LNCAP (cell line): ENCODE results near the gene TTC38.

Experiments used
- TF ChIP-seq, protein P1 (sequence below): fragments of 450-650 bp; IDR thresholded peaks from 2 replicates; pipeline ENCODE4 v1.5.1; 2017; ENCODE audit warnings: mild to moderate bottlenecking

TTC38 gene

DNA sequence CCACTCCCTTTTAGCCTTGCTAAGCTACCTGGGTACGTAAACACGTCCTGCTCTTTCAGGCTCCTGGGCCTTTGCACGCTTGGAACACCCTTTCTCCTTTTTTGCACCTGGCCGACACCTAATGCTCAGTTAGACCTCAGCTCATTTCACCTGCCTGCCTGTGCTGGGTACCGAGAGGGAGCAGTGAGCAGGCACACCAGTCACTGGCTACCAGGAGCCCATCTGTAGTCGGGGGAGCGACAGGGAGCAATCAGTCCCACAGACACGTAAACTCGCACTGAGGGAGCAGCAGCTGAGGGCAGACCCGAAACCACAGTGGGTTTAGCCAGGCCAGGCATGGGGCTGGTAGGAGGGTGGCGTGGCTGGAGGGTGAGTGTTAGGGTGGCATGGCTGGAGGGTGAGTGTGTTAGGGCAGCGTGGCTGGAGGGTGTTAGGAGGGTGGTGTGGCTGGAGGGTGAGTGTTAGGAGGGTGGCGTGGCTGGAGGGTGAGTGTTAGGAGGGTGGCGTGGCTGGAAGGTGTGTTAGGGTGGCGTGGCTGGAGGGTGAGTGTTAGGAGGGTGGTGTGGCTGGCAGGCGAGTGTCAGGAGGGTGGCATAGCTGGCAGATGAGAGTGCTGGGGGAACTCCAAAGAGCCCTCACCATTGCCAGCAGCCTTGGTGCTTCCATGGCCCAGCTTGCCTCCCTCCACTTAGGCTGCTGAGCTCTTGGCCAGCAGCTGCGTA is 22.5 kb downstream of the TTC38 start:
- TF ChIP-seq, protein P1, sequence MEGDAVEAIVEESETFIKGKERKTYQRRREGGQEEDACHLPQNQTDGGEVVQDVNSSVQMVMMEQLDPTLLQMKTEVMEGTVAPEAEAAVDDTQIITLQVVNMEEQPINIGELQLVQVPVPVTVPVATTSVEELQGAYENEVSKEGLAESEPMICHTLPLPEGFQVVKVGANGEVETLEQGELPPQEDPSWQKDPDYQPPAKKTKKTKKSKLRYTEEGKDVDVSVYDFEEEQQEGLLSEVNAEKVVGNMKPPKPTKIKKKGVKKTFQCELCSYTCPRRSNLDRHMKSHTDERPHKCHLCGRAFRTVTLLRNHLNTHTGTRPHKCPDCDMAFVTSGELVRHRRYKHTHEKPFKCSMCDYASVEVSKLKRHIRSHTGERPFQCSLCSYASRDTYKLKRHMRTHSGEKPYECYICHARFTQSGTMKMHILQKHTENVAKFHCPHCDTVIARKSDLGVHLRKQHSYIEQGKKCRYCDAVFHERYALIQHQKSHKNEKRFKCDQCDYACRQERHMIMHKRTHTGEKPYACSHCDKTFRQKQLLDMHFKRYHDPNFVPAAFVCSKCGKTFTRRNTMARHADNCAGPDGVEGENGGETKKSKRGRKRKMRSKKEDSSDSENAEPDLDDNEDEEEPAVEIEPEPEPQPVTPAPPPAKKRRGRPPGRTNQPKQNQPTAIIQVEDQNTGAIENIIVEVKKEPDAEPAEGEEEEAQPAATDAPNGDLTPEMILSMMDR: no peak

DNA sequence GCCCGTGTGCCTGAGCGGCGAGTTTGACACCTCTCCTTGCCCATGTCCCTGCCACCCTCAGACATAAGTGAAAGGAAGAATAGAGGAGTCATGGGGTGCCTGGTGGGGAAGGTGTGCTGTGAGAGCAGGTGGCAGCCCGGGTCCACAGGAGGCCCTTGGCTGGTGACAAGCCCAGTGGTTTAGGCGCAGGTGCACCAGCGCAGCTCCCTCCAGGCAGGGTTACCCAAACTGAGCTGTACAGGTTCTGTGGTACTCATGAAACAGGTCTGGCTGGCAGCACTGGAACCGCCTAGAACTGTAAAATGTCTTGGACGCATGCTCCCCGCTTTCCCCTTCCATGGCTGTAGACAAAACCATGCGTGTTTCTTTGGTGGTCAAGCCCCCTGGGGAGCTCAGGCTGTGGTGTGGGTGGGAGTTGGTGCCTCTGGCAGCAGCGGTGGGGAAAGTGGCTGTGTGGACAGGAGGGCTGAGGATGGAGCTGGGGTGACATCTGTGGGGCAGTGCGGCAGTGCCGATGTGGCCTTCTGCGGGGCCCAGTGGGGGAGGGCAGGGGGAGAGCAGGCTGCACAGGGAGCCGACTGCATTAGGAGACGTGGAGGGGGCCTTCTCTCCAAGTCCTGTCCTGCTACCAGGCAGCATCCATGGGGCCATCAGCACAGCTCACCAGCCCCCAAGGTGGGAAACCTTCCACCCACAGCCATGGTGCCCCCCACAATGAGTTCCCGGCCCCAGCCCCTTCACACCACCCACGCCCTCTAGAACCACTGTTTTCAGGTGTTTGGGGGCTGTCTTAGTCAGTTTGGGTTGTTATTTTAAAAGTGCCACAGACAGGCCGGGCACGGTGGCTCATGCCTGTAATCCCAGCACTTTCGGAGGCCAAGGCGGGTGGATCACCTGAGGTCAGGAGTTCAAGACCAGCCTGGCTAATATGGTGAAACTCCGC is 23.3 kb downstream of the TTC38 start:
- TF ChIP-seq, protein P1: no peak

DNA sequence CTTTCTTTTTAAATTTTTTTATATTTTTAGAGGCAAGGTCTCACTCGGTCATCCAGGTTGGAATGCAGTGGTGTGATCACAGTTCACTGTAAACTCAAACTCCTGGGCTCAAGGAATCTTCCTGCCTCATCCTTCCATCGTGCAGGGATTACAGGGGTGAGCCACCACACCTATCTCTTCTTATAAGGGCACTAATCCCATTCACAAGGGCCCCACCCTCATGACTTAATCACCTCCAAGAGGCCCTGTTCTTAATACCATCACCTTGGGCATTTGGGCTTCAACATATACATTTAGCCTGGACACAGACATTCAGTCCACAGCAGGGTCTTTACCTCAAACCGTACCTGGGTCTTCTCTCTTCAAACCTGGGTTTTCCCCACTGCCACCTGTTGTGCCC is 24.4 kb downstream of the TTC38 start:
- TF ChIP-seq, protein P1: no peak

DNA sequence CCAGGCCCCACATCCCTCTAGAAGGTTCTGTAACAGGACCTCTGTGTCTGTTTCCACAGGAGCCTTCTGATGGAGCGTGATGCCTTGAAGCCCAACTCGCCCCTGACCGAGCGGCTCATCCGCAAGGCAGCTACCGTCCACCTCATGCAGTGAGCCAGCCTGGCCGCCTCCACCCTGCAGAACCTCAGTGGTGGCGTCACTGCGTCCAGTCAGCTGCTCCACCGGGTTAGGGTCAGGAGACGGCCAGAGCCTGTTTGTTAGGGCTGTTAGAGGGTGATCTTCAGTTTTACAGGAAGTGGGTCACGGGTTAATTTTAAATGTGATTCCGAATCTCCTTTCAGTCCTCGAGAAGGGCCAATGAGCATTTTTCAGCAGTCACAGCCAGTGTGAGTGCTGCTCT is 24.9 kb downstream of the TTC38 start:
- TF ChIP-seq, protein P1: no peak

DNA sequence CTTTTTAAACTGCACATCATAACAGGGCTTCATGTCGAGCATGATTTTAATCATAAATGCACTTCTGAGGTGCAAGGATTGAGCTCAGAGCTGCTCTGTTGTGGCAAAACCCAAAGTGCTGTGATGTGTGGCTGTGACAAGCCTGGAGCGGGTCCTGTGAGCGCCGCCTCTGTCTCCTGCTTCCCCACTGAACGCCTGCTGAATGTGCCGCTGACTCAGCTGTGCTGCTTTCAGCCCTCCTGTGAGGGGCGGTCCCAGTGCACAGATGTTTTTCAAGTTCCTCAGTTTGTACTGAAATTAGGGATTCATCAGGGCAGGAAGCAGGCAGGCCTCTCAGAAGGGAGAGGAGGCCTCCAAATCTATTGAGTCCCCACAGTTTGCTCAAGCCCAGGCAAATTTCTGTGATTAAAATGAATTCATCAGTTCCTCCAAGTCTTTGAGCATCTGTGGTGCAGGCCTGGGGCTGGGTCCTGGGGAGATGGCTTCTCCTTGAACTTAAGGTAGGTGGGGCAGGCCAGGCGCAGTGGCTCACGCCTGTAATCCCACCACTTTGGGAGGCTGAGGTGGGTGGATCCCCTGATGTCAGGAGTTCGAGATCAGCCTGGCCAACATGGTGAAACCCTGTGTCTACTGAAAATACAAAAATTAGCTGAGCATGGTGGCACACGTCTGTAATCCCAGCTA is 25.9 kb downstream of the TTC38 start:
- TF ChIP-seq, protein P1: no peak

DNA sequence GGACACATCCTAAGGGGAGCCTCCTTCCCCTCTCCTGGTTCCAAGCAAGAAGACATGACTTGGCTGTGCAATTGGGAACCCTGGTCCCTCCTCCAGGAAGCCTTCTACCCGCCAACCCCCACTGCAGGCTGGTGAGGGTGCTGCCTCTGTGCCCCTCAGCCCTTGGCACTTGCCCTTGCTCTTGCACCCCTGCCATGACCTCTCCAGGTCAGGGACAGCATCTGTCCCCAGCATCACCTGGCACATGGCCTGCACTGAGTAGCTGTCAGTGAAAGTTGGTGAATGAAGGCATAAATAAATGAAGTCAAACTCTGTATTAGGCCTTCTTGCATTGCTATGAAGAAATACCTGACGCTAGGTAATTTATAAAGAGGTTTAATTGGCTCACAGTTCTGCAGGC is 27.0 kb downstream of the TTC38 start:
- TF ChIP-seq, protein P1: no peak

DNA sequence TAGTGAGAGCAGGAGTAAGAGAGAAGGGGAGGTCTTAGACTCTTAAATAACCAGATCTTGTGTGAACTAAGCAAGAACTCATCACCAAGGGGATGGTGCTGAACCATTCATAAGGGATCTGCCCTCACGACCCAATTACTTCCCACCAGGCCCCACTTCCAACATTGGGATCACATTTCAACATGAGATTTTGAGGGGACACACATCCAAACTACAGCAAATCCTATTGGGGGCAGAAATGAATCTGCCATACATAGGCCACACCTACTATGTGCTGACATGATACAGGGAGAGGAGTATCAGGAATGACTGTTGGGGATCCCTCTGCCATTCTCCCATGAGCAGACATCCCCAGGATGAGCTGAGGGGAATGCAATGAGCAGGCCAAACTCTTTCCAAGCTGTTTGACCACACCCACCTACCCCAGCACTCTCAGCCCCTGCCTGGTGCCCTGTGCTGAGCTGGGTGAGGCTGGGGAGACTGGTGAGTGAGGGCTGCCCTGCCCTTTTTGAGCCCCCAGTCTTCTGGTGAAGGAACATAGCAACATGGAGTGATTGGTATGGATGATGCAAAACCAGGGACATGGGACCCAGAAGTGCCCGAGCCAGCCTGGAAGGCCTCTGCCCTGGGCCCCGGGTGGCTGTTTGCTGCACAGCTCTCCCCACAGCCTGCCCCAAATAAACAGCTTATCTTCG is 27.6 kb downstream of the TTC38 start:
- TF ChIP-seq, protein P1: no peak
